Pancreas (tissue), 10 donors: Measurements from ENCODE around the gene PMIS2. TPM values are rescaled to one million over a fixed set of nuclear protein-coding genes. Genes with fewer than 3 reads are reported as not detected.
"Not testable (repeated sequence)": the region's sequence is repeated elsewhere in the genome, so short reads cannot be mapped to it uniquely, and the experiment has no call there.

Source experiments
- ATAC-seq, 4 donors: fragments of 200-7000 bp; cut with Tn5 transposase; one replicate each; pipeline versions ENCODE4 v1.8.0 to v1.9.1; 2020; ENCODE audit warnings: mild to moderate bottlenecking in 4 of 4, moderate library complexity in 4 of 4
- DNase-seq, 6 donors: peaks; one replicate each; pipeline ENCODE4 v3.0.0-alpha.2; 2020
- FAIRE-seq: peaks from 2 replicates; lab custom pipeline; 2012; peaks lifted over from hg19 to GRCh38; lab: Jason Lieb, UNC
- H3K27ac ChIP-seq, 4 donors: fragments of 200-600 bp; sonication (generic); 1 replicate in 3 of 4; 2 replicates in 1 of 4; pipeline versions ENCODE4 v1.5.0 to v1.8.0; 2020
- H3K27me3 ChIP-seq, 4 donors: fragments of 200-600 bp; one replicate each; pipeline ENCODE4 v1.8.0; 2021
- H3K36me3 ChIP-seq, 3 donors: fragments of 200-600 bp; sonication (generic) in 1 of 3; one replicate each; pipeline versions ENCODE4 v1.5.0 to v1.8.0; 2020 to 2021
- H3K4me1 ChIP-seq, 3 donors: fragments of 200-600 bp; one replicate each; pipeline ENCODE4 v1.8.0; 2021
- H3K4me3 ChIP-seq, 4 donors: fragments of 200-600 bp; sonication (generic) in 2 of 4; one replicate each; pipeline versions ENCODE4 v1.5.0 to v1.8.0; 2020 to 2021
- H3K9me3 ChIP-seq, 4 donors: fragments of 200-600 bp; one replicate each; pipeline ENCODE4 v1.8.0; 2021
- WGBS, 2 donors: extraction: QIAGEN DNeasy Blood & Tissue Kit; methylation state at CpG; one replicate each; pipeline ENCODE4 v1.1.7; 2013; 5-methylcytosine and 5-hydroxymethylcytosine counted together
- intact Hi-C, 3 donors: fragments of 100-400 bp; cut with DNase I; formaldehyde crosslinking; loops; one replicate each; pipeline versions ENCODE4 v1.11.1 to v1.14.2; 2022
- polyA plus RNA-seq, 2 donors: library from polyadenylated mRNA; stranded (reverse); fragments of 200-250 nt; gene quantifications; one replicate each; pipeline ENCODE4 v1.2.3, GENCODE V29; 2013
- total RNA-seq, 6 donors: library from RNA; stranded (reverse); fragmentation: NEBNext Ultra II Directional in 4 of 6; extraction: Animal tissue kit (Norgen Biotek cat#: 25700) in 4 of 6; gene quantifications; one replicate each; pipeline versions ENCODE4 v1.2.1 to v1.2.4, GENCODE V29; 2021 to 2023
- TF ChIP-seq, protein P1 (sequence below), 4 donors: fragments of 200-600 bp; sonication (generic) in 3 of 4; IDR thresholded peaks; one replicate each; pipeline versions ENCODE4 v1.5.0 to v1.8.0; 2021; ENCODE audit warnings: antibody characterized with exemption in 4 of 4
- donor health status: healthy with polysubstance abuse.
- donor health status: DM: no; HTN: no; CAD: no; lungs with moderate emphysema.
- donor health status: DM: no; HTN: no; CAD: no.
- donor health status: control.
- donor health status: control.
- donor health status: Bipolar disorder and iron deficiency.
- donor health status: DM: yes; HTN: yes; CAD: no.
- donor health status: DM: no; HTN: no; CAD: no.
- donor health status: DM: no; HTN: no; CAD: no.
- donor health status: DM: yes; HTN: yes; CAD: no.

Gene PMIS2
- total and polyA plus RNA-seq, 8 donors: not detected

GRCh38 chr19:35582760-35583159 lies 3.2 kb upstream of the PMIS2 start:
- H3K27ac ChIP-seq: no peak overlapping the region
- no peaks in the 10 kb centered on the region for H3K36me3 ChIP-seq
- H3K4me3 ChIP-seq: no peak overlapping the region
- TF ChIP-seq, protein P1, sequence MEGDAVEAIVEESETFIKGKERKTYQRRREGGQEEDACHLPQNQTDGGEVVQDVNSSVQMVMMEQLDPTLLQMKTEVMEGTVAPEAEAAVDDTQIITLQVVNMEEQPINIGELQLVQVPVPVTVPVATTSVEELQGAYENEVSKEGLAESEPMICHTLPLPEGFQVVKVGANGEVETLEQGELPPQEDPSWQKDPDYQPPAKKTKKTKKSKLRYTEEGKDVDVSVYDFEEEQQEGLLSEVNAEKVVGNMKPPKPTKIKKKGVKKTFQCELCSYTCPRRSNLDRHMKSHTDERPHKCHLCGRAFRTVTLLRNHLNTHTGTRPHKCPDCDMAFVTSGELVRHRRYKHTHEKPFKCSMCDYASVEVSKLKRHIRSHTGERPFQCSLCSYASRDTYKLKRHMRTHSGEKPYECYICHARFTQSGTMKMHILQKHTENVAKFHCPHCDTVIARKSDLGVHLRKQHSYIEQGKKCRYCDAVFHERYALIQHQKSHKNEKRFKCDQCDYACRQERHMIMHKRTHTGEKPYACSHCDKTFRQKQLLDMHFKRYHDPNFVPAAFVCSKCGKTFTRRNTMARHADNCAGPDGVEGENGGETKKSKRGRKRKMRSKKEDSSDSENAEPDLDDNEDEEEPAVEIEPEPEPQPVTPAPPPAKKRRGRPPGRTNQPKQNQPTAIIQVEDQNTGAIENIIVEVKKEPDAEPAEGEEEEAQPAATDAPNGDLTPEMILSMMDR (IDR thresholded peaks at IDR 0.05): no peak
- DNase-seq (no peak), ATAC-seq (no peak), FAIRE-seq (no peak)
- no peaks in the 10 kb centered on the region for H3K4me1 ChIP-seq
- no peaks in the 10 kb centered on the region for H3K27me3 ChIP-seq
- H3K9me3 ChIP-seq: no peaks in the 10 kb centered on the region
- intact Hi-C loops: no loop called here
- 89 to 100% methylated on average over 1 of the region's 1 CpG for WGBS, 2 donors

- TF ChIP-seq, protein P1 (IDR thresholded peaks at IDR 0.05): no peak
- no peaks in the 10 kb centered on the region for H3K27me3 ChIP-seq
- no peaks in the 10 kb centered on the region for H3K9me3 ChIP-seq
- FAIRE-seq (no peak), ATAC-seq (no peak), DNase-seq (no peak)
- no peaks in the 10 kb centered on the region for H3K4me1 ChIP-seq
- intact Hi-C loops: loop anchor here in 1 of 3 donors (5.0 kb wide), 1 partner anchor 40 kb away; the partner anchor contains the start of gene TMEM147
- no peaks in the 10 kb centered on the region for H3K36me3 ChIP-seq
- no peak overlapping the region for H3K4me3 ChIP-seq
- H3K27ac ChIP-seq: no peak overlapping the region
- WGBS, 2 donors: 41 to 55% methylated on average over 1 of the region's 1 CpG
These were observed 1.3 kb downstream of the PMIS2 start for GRCh38 chr19:35587321-35587720.

DNA sequence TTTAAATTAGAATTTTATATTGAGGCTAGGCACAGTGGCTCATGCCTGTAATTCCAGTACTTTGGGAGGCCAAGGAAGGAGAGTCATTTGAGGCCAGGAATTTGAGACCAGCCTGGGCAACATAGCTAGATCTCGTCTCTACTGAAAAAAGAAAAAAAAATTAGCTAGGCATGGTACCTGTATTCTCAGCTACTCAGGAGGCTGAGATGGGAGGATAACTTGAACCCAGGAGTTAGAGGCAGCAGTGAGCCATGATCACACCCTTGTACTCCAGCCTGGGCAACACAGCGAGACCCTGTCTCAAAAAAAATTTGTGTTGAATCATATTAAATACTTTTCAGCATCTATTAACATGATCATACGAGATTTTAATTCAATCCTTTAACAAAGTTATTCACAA lies 4.9 kb downstream of the PMIS2 start:
- Histone ChIP-seq H3K9me3 (no peaks in the 10 kb centered on the region), H3K27ac (no peak overlapping the region), H3K27me3 (no peaks in the 10 kb centered on the region), H3K4me3 (no peak overlapping the region), H3K36me3 (no peaks in the 10 kb centered on the region), H3K4me1 (no peaks in the 10 kb centered on the region)
- TF ChIP-seq, protein P1 (IDR thresholded peaks at IDR 0.05): no peak
- DNase-seq (no peak), FAIRE-seq (no peak), ATAC-seq (no peak)
- intact Hi-C loops: loop anchor here in 1 of 3 donors (10.0 kb wide), 1 partner anchor 46 kb away; the partner anchor contains the start of gene TMEM147
- 82 to 86% methylated on average over 3 of the region's 3 CpGs for WGBS, 2 donors

GRCh38 chr19:35592226-35592625 lies 6.3 kb downstream of the PMIS2 start:
- Histone ChIP-seq H3K27ac (no peak overlapping the region), H3K36me3 (no peaks in the 10 kb centered on the region), H3K9me3 (no peaks in the 10 kb centered on the region), H3K27me3 (no peaks in the 10 kb centered on the region), H3K4me3 (no peak overlapping the region), H3K4me1 (no peaks in the 10 kb centered on the region)
- DNase-seq (peak in 3 of 6 donors; percentile 36 to 60 (median 43)), FAIRE-seq (no peak), ATAC-seq (peak; percentile 84 to 98 (median 94))
- 16 to 18% methylated on average over 8 of the region's 8 CpGs for WGBS, 2 donors
- intact Hi-C loops: loop anchor here in 1 of 3 donors (10.0 kb wide), 1 partner anchor 47 kb away; the partner anchor contains the start of gene TMEM147
- TF ChIP-seq, protein P1 (IDR thresholded peaks at IDR 0.05): peak; percentile 23 to 60 (median 42)

- H3K27ac ChIP-seq, H3K27me3 ChIP-seq, H3K36me3 ChIP-seq, H3K4me1 ChIP-seq, DNase-seq, ATAC-seq, H3K9me3 ChIP-seq, FAIRE-seq, H3K4me3 ChIP-seq: not testable (repeated sequence)
- intact Hi-C loops: loop anchor here in 1 of 3 donors (10.0 kb wide), 1 partner anchor 50 kb away; the partner anchor contains the start of gene TMEM147
- WGBS, 2 donors: 59 to 73% methylated on average over 3 of the region's 3 CpGs
These were observed 9.1 kb downstream of the PMIS2 start for GRCh38 chr19:35595026-35595425.
